Right forelimb (tissue), 1 donor: ENCODE measurements around the gene GRAP.

Experiments
- DNase-seq: peaks from one replicate; pipeline ENCODE4 v3.0.0-alpha.2; 2018

Gene GRAP

GRCh38 chr17:19001907-19002590 lies 44.7 kb downstream of the GRAP start:
- no peak for DNase-seq

GRCh38 chr17:19000531-19001325 lies 46.0 kb downstream of the GRAP start:
- no peak for DNase-seq

GRCh38 chr17:18999911-19000310 lies 46.8 kb downstream of the GRAP start:
- DNase-seq = no peak

DNA sequence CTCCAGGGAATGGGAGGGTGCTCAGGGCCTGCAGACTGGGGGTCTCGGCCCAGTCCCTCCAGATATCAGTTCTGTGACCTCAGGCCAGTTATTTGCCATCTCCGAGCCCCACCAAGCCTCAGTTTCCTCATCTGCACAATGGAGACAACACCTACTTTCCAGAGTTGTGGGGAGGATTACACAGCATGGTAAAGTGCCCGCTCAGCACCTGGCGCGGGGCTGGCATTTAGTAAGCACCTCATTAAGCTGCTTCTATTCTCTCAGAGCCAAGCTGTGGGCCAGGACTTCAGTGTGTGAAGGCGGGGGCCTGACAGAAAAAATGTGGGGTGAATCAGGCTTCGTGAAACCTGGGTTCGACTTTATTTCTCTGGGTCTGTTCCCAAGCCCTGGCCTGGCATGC lies 47.4 kb downstream of the GRAP start:
- DNase-seq = no peak

- no peak for DNase-seq
Measured at GRCh38 chr17:18997650-18998196, 49.0 kb downstream of the GRAP start.

- DNase-seq = no peak
Measured at GRCh38 chr17:18996458-18996857, 50.3 kb downstream of the GRAP start.

- no peak for DNase-seq
Measured at GRCh38 chr17:18995220-18995619, 51.5 kb downstream of the GRAP start.

DNA sequence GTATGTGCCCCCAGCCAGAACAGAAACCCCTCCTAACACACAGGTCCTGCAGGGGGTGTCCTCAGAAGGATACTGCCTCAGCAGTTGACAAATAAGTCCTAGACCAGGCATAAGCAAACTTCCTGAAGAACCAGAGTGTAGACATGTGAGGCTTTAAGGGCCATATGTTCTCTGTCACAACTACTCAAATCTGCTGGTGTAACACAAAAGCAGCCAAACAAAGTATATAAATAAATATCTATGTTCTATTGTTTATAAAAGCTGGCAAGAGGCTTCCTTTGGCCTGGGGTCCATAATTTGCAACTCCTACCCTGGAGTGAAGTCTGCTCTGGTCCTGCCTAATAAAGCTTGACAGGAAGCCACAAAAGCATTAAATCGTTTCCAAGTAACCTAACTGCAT lies 52.1 kb downstream of the GRAP start:
- no peak for DNase-seq

DNA sequence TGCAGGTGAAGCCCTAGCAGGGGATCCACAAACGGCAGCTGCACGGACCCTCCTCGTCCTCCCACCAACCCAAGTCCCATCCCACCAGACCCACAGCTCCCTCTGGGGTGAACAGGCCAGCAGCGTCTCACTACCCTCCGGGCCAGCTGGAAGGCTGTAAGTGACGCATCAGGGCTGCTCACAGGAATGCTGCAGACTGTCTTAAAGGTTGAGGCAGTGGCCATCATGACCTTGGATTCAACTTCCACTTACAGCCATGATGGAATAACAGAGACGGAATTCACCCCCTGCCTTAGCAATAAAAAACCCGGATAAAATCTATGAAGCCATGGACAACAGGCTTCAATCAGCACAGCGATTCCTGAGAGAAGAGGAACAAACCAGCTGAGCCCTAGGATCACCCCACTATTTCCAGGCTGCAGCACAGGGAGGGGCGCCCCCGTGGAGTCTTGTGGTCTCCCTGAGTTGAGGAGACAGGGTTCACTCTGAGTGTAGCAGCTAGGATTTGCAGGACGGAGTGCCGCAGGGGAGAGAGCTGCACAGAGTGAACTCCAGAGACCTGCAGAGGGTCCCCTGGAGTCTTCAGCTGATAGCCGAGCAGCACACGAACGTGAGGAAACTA lies 52.7 kb downstream of the GRAP start:
- DNase-seq = no peak

DNA sequence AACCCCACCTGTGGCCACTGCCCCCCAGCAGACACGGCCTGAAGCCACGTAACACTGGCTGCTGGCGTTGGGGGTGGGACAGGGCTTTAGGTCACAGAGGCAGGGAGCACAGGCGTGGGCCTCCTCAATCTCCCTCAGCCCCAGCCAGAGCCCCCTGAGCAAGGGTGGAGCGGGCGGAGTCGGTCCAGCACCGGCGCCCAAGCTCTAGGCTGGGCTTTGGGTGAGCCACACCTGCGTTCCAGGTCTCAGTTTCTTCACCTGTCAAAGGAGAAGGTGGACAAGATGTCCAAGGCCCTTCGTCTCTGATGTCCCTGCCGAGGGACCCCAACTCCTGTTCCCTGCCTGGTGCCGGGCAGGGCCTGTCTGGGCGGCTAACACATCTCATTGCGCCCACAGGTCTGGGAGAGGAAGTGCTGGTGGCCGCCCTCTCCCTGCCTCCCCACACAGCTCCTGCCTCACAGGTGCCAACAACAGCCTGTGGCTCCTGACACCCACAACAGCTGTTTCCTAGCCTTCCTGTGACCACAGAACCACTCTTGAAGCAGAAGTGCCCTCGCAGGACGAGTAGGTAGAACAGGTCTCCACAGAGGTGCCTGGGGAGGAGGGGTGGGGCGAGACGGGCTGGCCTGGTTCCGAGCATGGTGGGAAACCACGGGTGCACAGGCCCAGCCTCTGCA lies 54.2 kb downstream of the GRAP start:
- no peak for DNase-seq

- DNase-seq = no peak
Measured at GRCh38 chr17:18991531-18992315, 55.0 kb downstream of the GRAP start.

GRCh38 chr17:18990331-18990730 lies 56.4 kb downstream of the GRAP start:
- DNase-seq = no peak

DNA sequence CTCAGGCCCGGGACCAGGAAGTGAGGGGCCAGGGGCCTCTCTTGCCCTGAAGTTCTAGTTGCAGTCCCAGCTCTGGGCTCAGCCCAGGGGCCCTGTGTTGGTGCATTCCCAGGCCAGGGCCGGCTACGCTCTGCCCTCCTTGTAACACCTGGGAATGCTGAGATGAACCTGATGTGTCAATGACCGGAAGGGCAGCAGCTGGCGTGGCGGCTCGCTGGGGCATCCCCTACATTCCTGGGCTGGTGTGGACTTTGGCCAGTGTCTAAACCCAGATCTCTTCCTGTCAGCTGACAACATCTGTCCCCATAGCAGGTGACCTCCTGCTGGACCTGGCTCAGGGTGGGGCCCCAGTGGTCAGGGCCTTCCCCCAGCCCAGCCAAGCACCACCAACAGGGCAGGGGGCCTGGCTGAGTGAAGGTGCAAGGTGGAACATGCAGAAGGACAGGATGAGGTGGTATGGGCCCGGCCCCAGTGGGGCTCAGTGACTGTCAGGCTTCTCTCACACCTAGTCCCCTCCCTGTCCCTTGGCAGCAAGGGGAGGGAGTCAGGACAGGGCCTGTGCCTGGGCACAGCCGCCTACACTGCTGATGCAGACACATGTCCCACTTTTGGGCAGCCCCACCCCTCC lies 58.1 kb downstream of the GRAP start:
- no peak for DNase-seq

DNA sequence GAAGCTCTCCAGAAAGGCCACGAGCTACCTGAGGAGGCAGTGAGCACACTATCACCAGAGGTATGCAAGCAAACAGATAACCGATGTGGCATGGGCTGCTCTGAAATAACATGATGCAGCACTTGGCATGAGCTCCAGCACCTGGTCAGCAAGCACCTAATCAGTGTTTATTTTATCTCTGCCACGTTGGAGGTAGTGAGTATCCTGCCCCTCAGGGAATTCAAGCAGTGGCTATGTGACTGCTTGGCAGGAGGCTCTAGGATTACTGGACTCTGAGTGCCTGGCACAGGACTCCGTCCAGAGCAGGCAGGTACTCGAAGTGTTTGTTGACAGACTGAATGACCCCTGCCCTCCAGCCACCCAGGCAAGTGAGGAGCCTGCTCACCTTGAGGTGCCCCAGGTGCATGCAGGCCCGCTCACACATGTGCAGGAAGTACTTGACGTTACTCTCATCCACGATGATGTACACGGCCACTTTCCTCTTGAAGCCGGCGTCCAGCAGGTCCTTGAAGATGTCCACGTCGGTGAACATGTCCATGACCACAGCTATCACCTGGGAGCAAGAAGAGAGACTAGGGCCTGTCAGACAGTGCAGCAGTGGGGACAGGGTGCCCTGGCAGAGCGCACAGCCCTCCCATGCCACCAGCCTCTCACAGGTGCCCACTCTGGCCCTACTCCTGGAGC lies 58.8 kb downstream of the GRAP start:
- no peak for DNase-seq

DNA sequence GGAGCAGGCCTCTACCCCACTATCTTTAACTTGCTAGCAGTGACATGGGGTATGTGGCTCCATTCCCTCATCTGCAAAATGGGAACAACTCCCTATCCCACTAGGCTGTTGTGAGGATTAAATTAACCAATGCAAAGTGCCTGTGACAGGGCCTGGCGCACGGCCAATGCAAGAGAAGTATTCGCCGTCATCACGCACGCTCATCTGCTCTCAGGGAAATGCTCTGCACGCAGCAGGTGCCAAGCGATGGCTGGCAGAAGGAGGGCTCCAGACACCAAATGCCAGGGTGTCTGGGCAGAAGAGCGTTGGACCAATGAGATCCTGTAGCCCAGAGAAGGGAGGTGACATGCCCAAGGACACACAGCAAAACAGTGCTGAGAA lies 59.5 kb downstream of the GRAP start:
- DNase-seq = no peak

DNA sequence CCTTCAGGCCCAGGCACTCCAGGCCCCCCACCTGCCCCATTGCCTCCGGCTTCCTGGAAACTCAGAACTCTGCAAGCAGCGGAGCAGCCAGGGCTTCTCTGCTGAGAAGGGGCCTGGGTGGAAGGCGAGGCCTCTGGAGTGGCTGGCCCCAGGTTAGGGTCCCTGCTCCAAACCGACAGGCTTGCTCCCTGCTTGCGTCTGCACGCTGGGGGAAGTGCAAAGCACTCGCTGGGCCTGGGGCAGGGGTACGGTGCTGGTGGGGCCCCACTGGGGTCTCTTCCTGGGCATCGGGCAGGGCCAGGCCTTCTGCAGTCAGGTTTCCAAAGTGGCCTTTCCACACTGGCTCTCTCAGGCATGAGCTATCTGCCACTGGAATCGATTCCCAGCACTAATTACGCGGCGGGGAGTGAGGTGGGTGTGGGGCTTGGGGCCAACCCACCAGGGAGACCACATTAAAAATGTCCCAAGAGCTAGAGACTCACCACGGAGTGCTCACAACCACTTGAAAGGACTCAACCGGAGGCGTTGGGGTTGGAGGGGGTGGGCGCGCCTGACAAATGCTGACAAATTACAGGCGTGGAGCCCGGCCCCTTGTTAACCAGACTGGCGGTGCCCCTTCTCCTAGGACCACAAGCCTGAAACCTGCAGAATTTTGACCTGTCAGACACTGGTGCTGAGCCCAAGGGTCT lies 60.1 kb downstream of the GRAP start:
- no peak for DNase-seq

- no peak for DNase-seq
Measured at GRCh38 chr17:18985475-18985874, 61.3 kb downstream of the GRAP start.

- DNase-seq = no peak
Measured at GRCh38 chr17:18984273-18985114, 62.3 kb downstream of the GRAP start.

DNA sequence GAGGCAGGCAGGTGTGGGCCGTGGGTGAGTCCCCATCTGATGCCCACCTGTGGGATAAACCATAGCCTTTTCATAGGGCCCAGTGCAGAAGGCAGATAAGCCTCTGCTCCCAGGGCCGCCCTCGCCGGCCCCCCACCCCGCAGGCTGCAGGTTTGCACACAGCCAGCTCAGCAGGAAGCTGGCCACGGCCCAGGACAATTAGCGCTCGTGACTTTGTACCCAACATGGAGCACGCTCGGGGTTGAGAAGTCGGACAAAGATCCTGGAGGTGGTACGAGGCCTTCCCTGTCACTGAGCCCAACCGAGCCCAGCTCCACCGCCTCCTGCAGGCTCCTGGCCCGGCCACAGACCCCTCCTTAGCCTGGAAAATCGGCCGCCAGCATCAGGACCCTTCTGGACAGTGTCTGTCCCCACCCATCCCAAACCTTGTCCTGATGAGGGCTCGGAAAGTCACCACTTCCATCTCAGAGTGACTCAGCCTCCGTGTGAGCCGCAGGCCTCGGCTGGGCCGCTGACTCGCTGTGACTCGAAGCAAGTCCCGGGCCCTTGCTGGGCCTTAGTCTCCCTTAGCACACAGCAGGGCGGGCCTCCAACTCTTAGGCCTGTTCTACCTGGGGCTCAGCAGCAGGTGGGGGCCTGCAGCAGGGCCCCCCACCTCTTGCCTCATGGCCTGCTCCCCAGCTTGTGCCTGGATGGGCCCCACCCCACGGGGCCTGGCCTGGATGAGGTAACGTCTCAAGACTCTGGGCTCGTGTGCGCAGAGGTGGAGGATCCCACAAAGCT lies 64.9 kb downstream of the GRAP start:
- DNase-seq = no peak
